Measurements from ENCODE around the gene SERTAD2.
A peak's percentile ranks its signal among the peaks of the same experiment; 100 is the strongest.

SERTAD2 gene

GRCh38 chr2:64653109-64654062, at the start of gene SERTAD2:
Gene SERTAD2 (minus strand): TSS chr2:64653913. CDS start chr2:64636871, 17,042 bp downstream.
- DNase-seq: peak; percentile 92

- DNase-seq: no peak
Observed at GRCh38 chr2:64700133-64700809, 46.6 kb upstream of the SERTAD2 start.

GRCh38 chr2:64699712-64700111, 46.0 kb upstream of the SERTAD2 start:
- DNase-seq: peak; percentile 38

- no peak for DNase-seq
Observed at GRCh38 chr2:64698668-64699444, 45.1 kb upstream of the SERTAD2 start.

- no peak for DNase-seq
Observed at GRCh38 chr2:64698177-64698643, 44.5 kb upstream of the SERTAD2 start.

GRCh38 chr2:64697297-64698176, 43.8 kb upstream of the SERTAD2 start:
- no peak for DNase-seq

- DNase-seq: no peak
Observed at GRCh38 chr2:64696636-64697035, 42.9 kb upstream of the SERTAD2 start.

- no peak for DNase-seq
Observed at GRCh38 chr2:64695721-64696261, 42.1 kb upstream of the SERTAD2 start.

- DNase-seq: no peak
Observed at GRCh38 chr2:64692401-64692800, 38.7 kb upstream of the SERTAD2 start.

- no peak for DNase-seq
Observed at GRCh38 chr2:64688909-64689308, 35.2 kb upstream of the SERTAD2 start.

GRCh38 chr2:64686283-64686956, 32.7 kb upstream of the SERTAD2 start:
- DNase-seq: no peak

GRCh38 chr2:64685430-64685829, 31.7 kb upstream of the SERTAD2 start:
- DNase-seq: no peak

GRCh38 chr2:64683771-64684510, 30.2 kb upstream of the SERTAD2 start:
- no peak for DNase-seq

- DNase-seq: no peak
Observed at GRCh38 chr2:64681479-64681967, 27.8 kb upstream of the SERTAD2 start.

- no peak for DNase-seq
Observed at GRCh38 chr2:64679673-64680425, 26.1 kb upstream of the SERTAD2 start.

GRCh38 chr2:64678771-64679590, 25.3 kb upstream of the SERTAD2 start:
- no peak for DNase-seq

- no peak for DNase-seq
Observed at GRCh38 chr2:64677530-64677929, 23.8 kb upstream of the SERTAD2 start.

GRCh38 chr2:64675860-64676259, 22.1 kb upstream of the SERTAD2 start:
- no peak for DNase-seq

- DNase-seq: no peak
Observed at GRCh38 chr2:64672708-64673107, 19.0 kb upstream of the SERTAD2 start.
